Right atrium auricular region (tissue), 2 donors: ENCODE measurements around the gene CCDC73. TPM values are rescaled to one million over a fixed set of nuclear protein-coding genes. Genes with fewer than 3 reads are reported as not detected.

ENCODE experiments used
- DNase-seq: peaks from one replicate; pipeline ENCODE4 v3.0.0-alpha.2; 2019; ENCODE audit warnings: low spot score
- H3K27ac ChIP-seq, 2 donors: fragments of 200-600 bp; sonication (generic); 1 replicate in 1 of 2; 2 replicates in 1 of 2; pipeline ENCODE4 v1.5.1; 2016 to 2019
- H3K27me3 ChIP-seq, 2 donors: fragments of 200-600 bp; sonication (generic); one replicate each; pipeline versions ENCODE4 v1.5.1 to v1.6.0; 2017 to 2019
- H3K36me3 ChIP-seq: fragments of 200-600 bp; sonication (generic); one replicate; pipeline ENCODE4 v1.5.1; 2016
- H3K4me1 ChIP-seq, 2 donors: fragments of 200-600 bp; sonication (generic); one replicate each; pipeline versions ENCODE4 v1.5.1 to v1.6.0; 2017 to 2019
- H3K4me3 ChIP-seq, 2 donors: fragments of 200-600 bp; sonication (generic); 1 replicate in 1 of 2; 2 replicates in 1 of 2; pipeline ENCODE4 v1.5.1; 2017 to 2019; ENCODE audit warnings: mild to moderate bottlenecking in 1 of 2, moderate library complexity in 1 of 2
- H3K9me3 ChIP-seq, 2 donors: fragments of 200-600 bp; sonication (generic); one replicate each; pipeline ENCODE4 v1.5.1; 2019
- CTCF ChIP-seq, 2 donors: fragments of 200-600 bp; sonication (generic); IDR thresholded peaks; one replicate each; pipeline ENCODE4 v1.5.1; 2019; ENCODE audit warnings: antibody characterized with exemption in 2 of 2
- total RNA-seq, 2 donors: library from RNA; depleted of rRNA; stranded (reverse); fragments of >200 nt; gene quantifications; one replicate each; pipeline ENCODE4 v1.1.0, GENCODE V29; 2016

Gene CCDC73
- total RNA-seq, 2 donors from 2014 or later, result not detected

DNA sequence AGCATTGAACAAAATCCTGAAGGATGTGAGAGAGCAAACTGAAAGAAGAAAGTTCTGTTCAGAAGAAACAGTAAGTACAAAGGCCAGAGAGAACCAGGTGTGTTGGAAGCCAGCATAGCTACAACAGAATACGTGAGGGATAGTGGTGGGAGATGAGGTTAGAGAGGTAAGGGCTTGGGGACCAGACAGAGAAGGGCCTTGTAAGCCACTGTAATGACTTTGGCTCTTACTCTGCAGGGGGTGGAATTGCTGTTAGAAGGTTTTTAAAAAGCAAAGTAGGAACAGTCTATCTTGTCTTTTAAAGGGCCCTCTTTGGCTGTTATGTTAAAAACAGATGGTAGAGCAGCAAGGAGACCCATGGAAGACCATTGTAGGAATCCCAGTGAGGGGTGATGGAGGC is 39.5 kb upstream of the CCDC73 start:
- no peak for TF ChIP-seq CTCF (IDR thresholded peaks at IDR 0.05)

DNA sequence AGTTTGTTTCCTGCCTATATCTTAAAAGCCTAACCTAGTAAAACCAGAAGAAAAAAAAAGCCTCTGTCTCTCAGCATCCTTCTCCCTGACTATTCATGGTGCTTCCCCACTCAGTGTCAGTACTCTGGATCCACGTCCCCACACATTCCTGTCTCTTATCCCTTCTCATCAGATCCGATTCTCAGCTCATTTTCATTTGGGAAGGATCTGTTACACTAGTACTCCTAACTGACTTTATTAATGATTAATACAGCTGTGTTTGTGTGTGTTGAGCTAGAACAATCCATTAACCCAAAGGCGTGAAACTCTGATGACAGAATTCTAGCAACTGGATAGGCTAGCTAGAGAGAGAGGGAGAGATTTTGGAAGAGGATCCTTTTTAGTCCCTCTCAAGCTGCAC is 36.8 kb upstream of the CCDC73 start:
- peaks cover 0 to 5% of the 10 kb centered on the region in 2 donors for H3K27me3 ChIP-seq
- no peak overlapping the region for H3K27ac ChIP-seq
- H3K36me3 ChIP-seq, result no peaks in the 10 kb centered on the region
- H3K4me3 ChIP-seq, result no peak overlapping the region
- no peak for TF ChIP-seq CTCF (IDR thresholded peaks at IDR 0.05)
- no peak for DNase-seq
- no peaks in the 10 kb centered on the region for H3K9me3 ChIP-seq
- peaks cover 0 to 8% of the 10 kb centered on the region in 2 donors for H3K4me1 ChIP-seq

More for the DNA sequence above, 39.5 kb upstream of the CCDC73 start:
- H3K27ac ChIP-seq, result no peak overlapping the region
- H3K4me1 ChIP-seq, result peaks cover 0 to 8% of the 10 kb centered on the region in 2 donors
- peaks cover 0 to 5% of the 10 kb centered on the region in 2 donors for H3K27me3 ChIP-seq
- DNase-seq, result no peak
- no peaks in the 10 kb centered on the region for H3K9me3 ChIP-seq
- H3K4me3 ChIP-seq, result no peak overlapping the region
- H3K36me3 ChIP-seq, result no peaks in the 10 kb centered on the region

DNA sequence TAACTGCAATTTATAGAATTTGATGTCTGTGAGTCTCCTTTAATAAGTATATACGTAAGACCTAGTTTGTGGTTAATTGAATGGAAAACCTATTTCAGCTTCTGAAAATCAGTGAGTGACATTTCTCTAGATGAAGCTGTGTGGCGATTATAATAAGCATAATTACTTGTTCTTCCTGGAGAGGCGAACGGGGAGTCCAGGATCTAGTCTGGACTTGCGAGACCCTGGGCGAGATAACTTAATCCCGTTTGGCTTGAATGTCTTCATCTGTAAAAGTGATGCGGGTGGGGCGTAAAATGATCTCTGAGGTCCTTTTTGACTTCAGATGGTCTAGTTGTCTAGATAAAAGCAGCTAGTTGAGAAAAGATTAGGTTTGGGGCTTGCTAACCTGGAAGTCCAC is 36.3 kb upstream of the CCDC73 start:
- Histone ChIP-seq H3K9me3 (no peaks in the 10 kb centered on the region), H3K4me1 (peaks cover 0 to 8% of the 10 kb centered on the region in 2 donors), H3K36me3 (no peaks in the 10 kb centered on the region), H3K4me3 (peak overlapping the region in 1 of 2 donors; percentile 63), H3K27me3 (peaks cover 0 to 5% of the 10 kb centered on the region in 2 donors), H3K27ac (no peak overlapping the region)
- TF ChIP-seq CTCF (IDR thresholded peaks at IDR 0.05), result no peak
- DNase-seq, result no peak

GRCh38 chr11:32830413-32830738 is 35.9 kb upstream of the CCDC73 start:
- H3K27ac ChIP-seq, result peak overlapping the region in 1 of 2 donors; percentile 57
- peak overlapping the region; percentile 46 to 63 for H3K4me3 ChIP-seq
- TF ChIP-seq CTCF (IDR thresholded peaks at IDR 0.05), result no peak
- DNase-seq, result no peak
- H3K9me3 ChIP-seq, result no peaks in the 10 kb centered on the region
- H3K27me3 ChIP-seq, result peaks cover 0 to 5% of the 10 kb centered on the region in 2 donors
- H3K4me1 ChIP-seq, result peaks cover 0 to 8% of the 10 kb centered on the region in 2 donors
- no peaks in the 10 kb centered on the region for H3K36me3 ChIP-seq

DNA sequence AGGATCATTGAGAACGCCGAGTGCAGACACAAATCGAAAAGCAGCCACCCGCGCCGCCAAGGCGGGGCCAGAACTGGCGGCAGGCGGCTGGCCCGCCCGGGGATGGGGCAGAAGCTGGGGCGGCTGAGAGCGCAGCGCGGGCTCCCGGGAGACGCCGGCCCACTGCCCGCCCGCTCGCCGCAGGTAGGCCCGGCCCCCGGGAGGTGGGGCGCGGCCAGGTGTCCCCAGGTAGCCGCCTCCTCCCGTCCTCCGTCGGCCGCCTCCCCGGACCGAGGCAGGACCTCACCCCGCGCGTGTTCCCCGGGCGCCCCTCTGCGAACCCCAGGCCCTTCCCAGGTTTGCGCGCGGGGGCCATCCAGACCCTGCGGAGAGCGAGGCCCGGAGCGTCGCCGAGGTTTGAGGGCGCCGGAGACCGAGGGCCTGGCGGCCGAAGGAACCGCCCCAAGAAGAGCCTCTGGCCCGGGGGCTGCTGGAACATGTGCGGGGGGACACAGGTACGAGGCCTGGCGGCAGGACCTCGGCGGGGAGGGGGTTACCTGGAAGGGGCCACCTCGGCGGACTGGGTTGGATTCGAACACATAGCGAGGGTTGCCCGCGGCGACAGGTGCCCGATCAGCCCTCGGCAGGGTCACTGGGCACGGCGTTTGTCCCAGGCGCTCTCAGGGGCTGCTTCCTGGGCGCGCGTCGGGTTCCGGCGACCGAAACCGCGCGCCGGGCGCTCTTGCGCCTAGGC is 35.4 kb upstream of the CCDC73 start, which contains the start of gene PRRG4:
PRRG4 (plus strand) TSS at position 248 of the 733 bp plus-strand sequence. CDS start 603 bp downstream, outside the sequence.
- H3K36me3 ChIP-seq, result no peaks in the 10 kb centered on the region
- H3K27ac ChIP-seq, result peak within 1 kb of the TSS; percentile 16 to 57
- H3K4me1 ChIP-seq, result peaks cover 0 to 8% of the 10 kb centered on the region in 2 donors
- DNase-seq, result peak; percentile 64
- peaks cover 0 to 5% of the 10 kb centered on the region in 2 donors for H3K27me3 ChIP-seq
- TF ChIP-seq CTCF (IDR thresholded peaks at IDR 0.05), result no peak
- peak within 1 kb of the TSS; percentile 46 to 63 for H3K4me3 ChIP-seq
- no peaks in the 10 kb centered on the region for H3K9me3 ChIP-seq
